Measurements from ENCODE around the gene DYNC1H1. TPM values are rescaled to one million over a fixed set of nuclear protein-coding genes. Genes with fewer than 3 reads are reported as not detected.

DYNC1H1 gene
- total RNA-seq, 1 experiment from 2014 or later: 361 TPM

- no peaks in the 10 kb centered on the region for H4K20me1 ChIP-seq (ENCODE audit: insufficient read depth)
- peaks cover 52 to 64% of the 10 kb centered on the region in 2 experiments for H3K36me3 ChIP-seq (ENCODE audit: control insufficient read depth in 1 of 2, insufficient read depth in 2 of 2, low read length in 2 of 2)
- TF ChIP-seq YY1 (IDR thresholded peaks at IDR 0.05; ENCODE audit: extremely low read depth, insufficient replicate concordance, low read depth, low read length) (no peak), SP1 (IDR thresholded peaks at IDR 0.05; ENCODE audit: low read depth) (no peak), POLR2AphosphoS5 (IDR thresholded peaks at IDR 0.05; ENCODE audit: low read depth, low read length) (no peak), TCF7L2 (IDR thresholded peaks at IDR 0.05; ENCODE audit: borderline replicate concordance, extremely low read depth, insufficient read depth, insufficient read length) (no peak)
- BruUV-seq (replicated peaks): no TSS peak
- DNase-seq (ENCODE audit: low read depth, low spot score) (no peak), ATAC-seq (no peak)
- no peak overlapping the region for H3K4me2 ChIP-seq (ENCODE audit: low read length)
- no peaks in the 10 kb centered on the region for H3K27me3 ChIP-seq (ENCODE audit: insufficient read depth, low read length)
- CTCF ChIA-PET: no interaction called here
- no peaks in the 10 kb centered on the region; a peak in 1 of 4 replicates for H3K4me1 ChIP-seq (ENCODE audit: control insufficient read depth in 1 of 2, insufficient read depth in 2 of 2, low read length in 2 of 2)
- RAD21 ChIA-PET (ENCODE audit: low non-redundant PET in 1 of 2, low total read pairs in 2 of 2, uncharacterized antibody in 2 of 2, unreplicated experiment in 2 of 2): no interaction called here
- H3K9me2 ChIP-seq (ENCODE audit: insufficient read depth): no peaks in the 10 kb centered on the region
- H3K27ac ChIP-seq (ENCODE audit: low read depth, low read length): no peak overlapping the region
- intact Hi-C loops (cut with micrococcal nuclease): no loop called here
- no peaks in the 10 kb centered on the region for H3K9me3 ChIP-seq (ENCODE audit: control insufficient read depth in 1 of 2, insufficient read depth in 1 of 2, low read depth in 1 of 2, low read length in 2 of 2)
- no peak overlapping the region for H2AFZ ChIP-seq (ENCODE audit: low read depth, low read length, poor library complexity, severe bottlenecking)
- no peak overlapping the region for H3K4me3 ChIP-seq (replicated peaks in 1 of 2; ENCODE audit: low read depth in 1 of 2, low read length in 2 of 2)
- no peaks in the 10 kb centered on the region for H3K79me2 ChIP-seq (ENCODE audit: insufficient read depth, low read length)
- H3K9ac ChIP-seq (ENCODE audit: low read length): no peak overlapping the region
- POLR2A ChIA-PET: no interaction called here
These were observed 62.6 kb downstream of the DYNC1H1 start for GRCh38 chr14:102026934-102027333.

GRCh38 chr14:102027951-102028350 lies 63.6 kb downstream of the DYNC1H1 start:
- intact Hi-C loops (cut with micrococcal nuclease): no loop called here

More at GRCh38 chr14:102027951-102028350, 63.6 kb downstream of the DYNC1H1 start:
- ATAC-seq (no peak), DNase-seq (ENCODE audit: low read depth, low spot score) (no peak)
- H3K27me3 ChIP-seq (ENCODE audit: insufficient read depth, low read length): no peaks in the 10 kb centered on the region
- H3K9me3 ChIP-seq (ENCODE audit: control insufficient read depth in 1 of 2, insufficient read depth in 1 of 2, low read depth in 1 of 2, low read length in 2 of 2): no peaks in the 10 kb centered on the region
- H2AFZ ChIP-seq (ENCODE audit: low read depth, low read length, poor library complexity, severe bottlenecking): no peak overlapping the region
- peaks cover 62 to 64% of the 10 kb centered on the region in 2 experiments for H3K36me3 ChIP-seq (ENCODE audit: control insufficient read depth in 1 of 2, insufficient read depth in 2 of 2, low read length in 2 of 2)
- CTCF ChIA-PET: no interaction called here
- H3K27ac ChIP-seq (ENCODE audit: low read depth, low read length): no peak overlapping the region
- H3K79me2 ChIP-seq (ENCODE audit: insufficient read depth, low read length): no peaks in the 10 kb centered on the region
- POLR2A ChIA-PET: no interaction called here
- no peaks in the 10 kb centered on the region for H4K20me1 ChIP-seq (ENCODE audit: insufficient read depth)
- H3K4me2 ChIP-seq (ENCODE audit: low read length): no peak overlapping the region
- H3K4me1 ChIP-seq (ENCODE audit: control insufficient read depth in 1 of 2, insufficient read depth in 2 of 2, low read length in 2 of 2): no peaks in the 10 kb centered on the region; a peak in 1 of 4 replicates
- H3K9me2 ChIP-seq (ENCODE audit: insufficient read depth): no peaks in the 10 kb centered on the region
- H3K4me3 ChIP-seq (replicated peaks in 1 of 2; ENCODE audit: low read depth in 1 of 2, low read length in 2 of 2): no peak overlapping the region
- no peak overlapping the region for H3K9ac ChIP-seq (ENCODE audit: low read length)
- TF ChIP-seq EZH2phosphoT487 (IDR thresholded peaks at IDR 0.05; ENCODE audit: borderline replicate concordance): no peak
- no peak for TF ChIP-seq ZFX (IDR thresholded peaks at IDR 0.05)
- no peak for TF ChIP-seq SP1 (IDR thresholded peaks at IDR 0.05; ENCODE audit: low read depth)
- TF ChIP-seq ZNF274 (IDR thresholded peaks at IDR 0.05; ENCODE audit: low read depth, low read length): no peak
- no peak for TF ChIP-seq POLR2A (IDR thresholded peaks at IDR 0.05; ENCODE audit: borderline replicate concordance, extremely low read depth, insufficient read depth, insufficient read length)
- TF ChIP-seq CTCF (IDR thresholded peaks at IDR 0.05 in 2 of 3, conservative IDR thresholded peaks at IDR 0.05 in 1 of 3; ENCODE audit: borderline replicate concordance in 1 of 3, insufficient read depth in 1 of 3, low read depth in 2 of 3, low read length in 2 of 3): no peak
- TF ChIP-seq YY1 (IDR thresholded peaks at IDR 0.05; ENCODE audit: extremely low read depth, insufficient replicate concordance, low read depth, low read length): no peak
- no peak for TF ChIP-seq REST (IDR thresholded peaks at IDR 0.05; ENCODE audit: low read depth)
- TF ChIP-seq ATF3 (IDR thresholded peaks at IDR 0.05): no peak
- no peak for TF ChIP-seq POLR2AphosphoS5 (IDR thresholded peaks at IDR 0.05; ENCODE audit: low read depth, low read length)
- no peak for TF ChIP-seq FOSL1 (IDR thresholded peaks at IDR 0.05; ENCODE audit: low read depth)
- TF ChIP-seq SIN3A (IDR thresholded peaks at IDR 0.05; ENCODE audit: low read depth): no peak
- TF ChIP-seq ELF1 (IDR thresholded peaks at IDR 0.05; ENCODE audit: borderline replicate concordance, low read depth): no peak
- TF ChIP-seq EZH2 (IDR thresholded peaks at IDR 0.05): no peak
- no peak for TF ChIP-seq CBX3 (IDR thresholded peaks at IDR 0.05; ENCODE audit: low read depth)
- RAD21 ChIA-PET (ENCODE audit: low non-redundant PET in 1 of 2, low total read pairs in 2 of 2, uncharacterized antibody in 2 of 2, unreplicated experiment in 2 of 2): no interaction called here
- BruUV-seq (replicated peaks): no TSS peak

All from HCT116 (cell line).